PC-9 (cell line): ENCODE results near the gene WDFY3. TPM values are rescaled to one million over a fixed set of nuclear protein-coding genes. Genes with fewer than 3 reads are reported as not detected.

ENCODE experiments used
- BruUV-seq: library from RNA; stranded (reverse); fragments of 400-500 nt; replicated peaks from 2 replicates; lab custom pipeline; 2021; lab: Mats Ljungman, UMichigan
- CTCF ChIA-PET: fragments of 300-600 bp; sonication (Branson Sonifier 250); formaldehyde crosslinking; loops from one replicate; lab custom pipeline; 2022; ENCODE audit warnings: antibody characterized with exemption; lab: Charles Lee
- POLR2A ChIA-PET: fragments of 300-600 bp; sonication (Branson Sonifier 250); formaldehyde crosslinking; loops from one replicate; lab custom pipeline; 2022; ENCODE audit warnings: antibody characterized with exemption; ENCODE audit not compliant: unreplicated experiment; lab: Charles Lee
- DNase-seq, 2 experiments: peaks; one replicate each; pipeline versions ENCODE4 v3.0.0 to v3.0.0-alpha.2; 2015 to 2022; ENCODE audit warnings: mixed read lengths in 1 of 2
- H2AFZ ChIP-seq: fragments of 200-600 bp; sonication (generic); 2 replicates; pipeline ENCODE4 v1.8.1; 2017; ENCODE audit warnings: antibody characterized with exemption
- H3F3A ChIP-seq: fragments of 200-600 bp; sonication (generic); 2 replicates; pipeline ENCODE4 v1.8.1; 2017; ENCODE audit warnings: antibody characterized with exemption, mild to moderate bottlenecking, low read depth; ENCODE audit not compliant: insufficient read depth
- H3K27ac ChIP-seq: fragments of 200-600 bp; sonication (generic); 2 replicates; pipeline ENCODE4 v1.6.1; 2016; ENCODE audit warnings: mixed run types
- H3K27me3 ChIP-seq: fragments of 200-600 bp; sonication (generic); 2 replicates; pipeline ENCODE4 v1.6.1; 2016; ENCODE audit warnings: low read depth, mixed run types; ENCODE audit not compliant: insufficient read depth
- H3K36me3 ChIP-seq: fragments of 200-600 bp; sonication (generic); 2 replicates; pipeline ENCODE4 v1.6.1; 2016; ENCODE audit warnings: low read depth, mixed run types
- H3K4me1 ChIP-seq: fragments of 200-600 bp; sonication (generic); replicated peaks from 2 replicates; pipeline ENCODE4 v1.6.1; 2016; ENCODE audit warnings: mixed run types; ENCODE audit not compliant: insufficient read depth
- H3K4me2 ChIP-seq: fragments of 200-600 bp; sonication (generic); 2 replicates; pipeline ENCODE4 v1.6.1; 2017; ENCODE audit warnings: mixed run types
- H3K4me3 ChIP-seq: fragments of 200-600 bp; sonication (generic); 2 replicates; pipeline ENCODE4 v1.6.1; 2016; ENCODE audit warnings: mixed run types
- H3K79me2 ChIP-seq: fragments of 200-600 bp; sonication (generic); 2 replicates; pipeline ENCODE4 v1.6.1; 2017; ENCODE audit warnings: low read depth, mixed run types
- H3K9me2 ChIP-seq: fragments of 200-600 bp; sonication (generic); 2 replicates; pipeline ENCODE4 v1.8.1; 2017; ENCODE audit warnings: mild to moderate bottlenecking; ENCODE audit not compliant: insufficient read depth
- H3K9me3 ChIP-seq: fragments of 200-600 bp; sonication (generic); 2 replicates; pipeline ENCODE4 v1.8.1; 2016; ENCODE audit warnings: low read depth; ENCODE audit not compliant: insufficient read depth
- H4K20me1 ChIP-seq: fragments of 200-600 bp; sonication (generic); 2 replicates; pipeline ENCODE4 v1.8.1; 2017; ENCODE audit not compliant: insufficient read depth
- CTCF ChIP-seq: fragments of 200-600 bp; sonication (generic); conservative IDR thresholded peaks from 2 replicates; pipeline ENCODE4 v1.6.1; 2017; ENCODE audit warnings: mixed run types, antibody characterized with exemption, mild to moderate bottlenecking, moderate library complexity
- EZH2 ChIP-seq: fragments of 200-600 bp; sonication (generic); IDR thresholded peaks from 2 replicates; pipeline ENCODE4 v1.8.0; 2017; ENCODE audit warnings: antibody characterized with exemption, low read depth
- intact Hi-C: fragments of 100-400 bp; cut with micrococcal nuclease; formaldehyde crosslinking; loops from one replicate; pipeline ENCODE4 v1.10.0; 2022; ENCODE audit not compliant: unreplicated experiment
- total RNA-seq: library from RNA; stranded (reverse); gene quantifications from 2 replicates; pipeline ENCODE4 v1.2.3, GENCODE V29; 2021

The WDFY3 gene
- total RNA-seq, 1 experiment from 2014 or later, result 35.4 TPM

GRCh38 chr4:84622959-84623358 lies 343.5 kb downstream of the WDFY3 start:
- Histone ChIP-seq H3K4me2 (no peak overlapping the region), H3K4me3 (no peak overlapping the region), H3K79me2 (no peaks in the 10 kb centered on the region), H3K36me3 (no peaks in the 10 kb centered on the region), H3K9me2 (no peaks in the 10 kb centered on the region; the same call in 1 of the 2 replicates), H4K20me1 (no peaks in the 10 kb centered on the region), H3K27me3 (no peaks in the 10 kb centered on the region), H3F3A (no peaks in the 10 kb centered on the region), H2AFZ (no peak overlapping the region), H3K9me3 (no peaks in the 10 kb centered on the region), H3K4me1 (no peaks in the 10 kb centered on the region), H3K27ac (no peak overlapping the region)
- ChIA-PET CTCF (no interaction called here), POLR2A (no interaction called here)
- no TSS peak for BruUV-seq
- DNase-seq, result no peak
- TF ChIP-seq CTCF (no peak), EZH2 (no peak)
- intact Hi-C loops, result no loop called here
